ENCODE measurements around the gene VIPAS39.

DNA sequence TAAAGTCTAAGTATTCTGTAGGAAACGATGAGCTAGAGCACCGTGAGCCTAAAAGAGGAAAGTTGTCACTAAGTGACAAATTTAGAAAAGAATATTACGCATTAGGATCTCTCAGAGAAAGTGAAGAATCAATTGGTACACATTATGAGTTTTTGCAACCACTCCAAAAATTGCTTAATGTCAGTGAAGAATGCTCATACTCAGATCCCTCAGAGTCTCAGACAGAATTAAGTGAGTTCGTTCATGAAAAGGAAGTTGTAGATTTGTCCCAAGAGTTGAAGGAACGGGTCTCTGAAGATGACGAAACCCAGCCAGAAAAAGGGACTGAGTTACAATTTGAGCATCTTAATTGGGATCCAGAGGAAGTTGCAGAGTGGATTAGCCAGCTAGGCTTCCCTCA is 78.7 kb downstream of the VIPAS39 start:
- TF ChIP-seq FOXK2 (IDR thresholded peaks at IDR 0.05), result no peak
- TF ChIP-seq SP1 (IDR thresholded peaks at IDR 0.05), result no peak
- no peak for TF ChIP-seq BHLHE40 (IDR thresholded peaks at IDR 0.05; ENCODE audit: borderline replicate concordance)
- TF ChIP-seq FOXM1 (IDR thresholded peaks at IDR 0.05; ENCODE audit: borderline replicate concordance), result no peak
- no peak for TF ChIP-seq ZNF384 (IDR thresholded peaks at IDR 0.05)
- no peak for TF ChIP-seq ELF4 (IDR thresholded peaks at IDR 0.05)
- TF ChIP-seq L3MBTL2 (conservative IDR thresholded peaks at IDR 0.05), result no peak
- TF ChIP-seq FOXA1 (IDR thresholded peaks at IDR 0.05), result no peak
- TF ChIP-seq, protein P1, sequence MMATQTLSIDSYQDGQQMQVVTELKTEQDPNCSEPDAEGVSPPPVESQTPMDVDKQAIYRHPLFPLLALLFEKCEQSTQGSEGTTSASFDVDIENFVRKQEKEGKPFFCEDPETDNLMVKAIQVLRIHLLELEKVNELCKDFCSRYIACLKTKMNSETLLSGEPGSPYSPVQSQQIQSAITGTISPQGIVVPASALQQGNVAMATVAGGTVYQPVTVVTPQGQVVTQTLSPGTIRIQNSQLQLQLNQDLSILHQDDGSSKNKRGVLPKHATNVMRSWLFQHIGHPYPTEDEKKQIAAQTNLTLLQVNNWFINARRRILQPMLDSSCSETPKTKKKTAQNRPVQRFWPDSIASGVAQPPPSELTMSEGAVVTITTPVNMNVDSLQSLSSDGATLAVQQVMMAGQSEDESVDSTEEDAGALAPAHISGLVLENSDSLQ (IDR thresholded peaks at IDR 0.05), result no peak
